ENCODE results near the gene IMMP2L. TPM values are rescaled to one million over a fixed set of nuclear protein-coding genes. Genes with fewer than 3 reads are reported as not detected.

Gene IMMP2L
- total and polyA plus RNA-seq, 4 donors: 7.3 to 21.1 (median 12.4) TPM

- H3K27me3 ChIP-seq (ENCODE audit: control insufficient read depth in 4 of 4, insufficient read depth in 4 of 4, low read length in 3 of 4): no peaks in the 10 kb centered on the region
- no peaks in the 10 kb centered on the region for H3K36me3 ChIP-seq (ENCODE audit: control insufficient read depth in 4 of 4, insufficient read depth in 3 of 4, low read depth in 1 of 4, low read length in 3 of 4)
- TF ChIP-seq NR2F2 (IDR thresholded peaks at IDR 0.05) (no peak), EGR1 (IDR thresholded peaks at IDR 0.05; ENCODE audit: low read depth in 2 of 2) (no peak), JUND (IDR thresholded peaks at IDR 0.05) (no peak), CTCF (IDR thresholded peaks at IDR 0.05; ENCODE audit: low read depth, low read length, missing input control) (no peak), SP1 (IDR thresholded peaks at IDR 0.05) (no peak), HNF4A (conservative IDR thresholded peaks at IDR 0.05) (no peak), FOXA2 (IDR thresholded peaks at IDR 0.05) (no peak)
- 79% methylated on average over 3 of the region's 3 CpGs for WGBS
- no peaks in the 10 kb centered on the region for H3K4me1 ChIP-seq (ENCODE audit: control insufficient read depth in 4 of 4, insufficient read depth in 4 of 4, low read length in 3 of 4)
- H3K9ac ChIP-seq (ENCODE audit: low read depth in 1 of 2, low read length in 2 of 2): no peak overlapping the region
- H3K4me3 ChIP-seq (ENCODE audit: low read depth in 1 of 3, low read length in 3 of 3): no peak overlapping the region
- H3K27ac ChIP-seq (ENCODE audit: low read depth in 1 of 2, low read length in 2 of 2): no peak overlapping the region
- DNase-seq (ENCODE audit: low spot score): no peak
- no peaks in the 10 kb centered on the region for H3K9me3 ChIP-seq (ENCODE audit: control insufficient read depth in 4 of 4, low read length in 3 of 4)
Observed at GRCh38 chr7:111413739-111414138, 148.6 kb downstream of the IMMP2L start.

- H3K4me1 ChIP-seq (ENCODE audit: control insufficient read depth in 4 of 4, insufficient read depth in 4 of 4, low read length in 3 of 4): no peaks in the 10 kb centered on the region
- H3K27ac ChIP-seq (ENCODE audit: low read depth in 1 of 2, low read length in 2 of 2): no peak overlapping the region
- TF ChIP-seq MAX (IDR thresholded peaks at IDR 0.05) (no peak), TAF1 (conservative IDR thresholded peaks at IDR 0.05) (no peak), NR2F2 (IDR thresholded peaks at IDR 0.05) (no peak), EGR1 (IDR thresholded peaks at IDR 0.05; ENCODE audit: low read depth in 2 of 2) (no peak), JUND (IDR thresholded peaks at IDR 0.05) (no peak), RXRA (IDR thresholded peaks at IDR 0.05) (no peak), ZBTB33 (IDR thresholded peaks at IDR 0.05) (no peak), YY1 (IDR thresholded peaks at IDR 0.05) (no peak), HNF4G (IDR thresholded peaks at IDR 0.05) (no peak), SP1 (IDR thresholded peaks at IDR 0.05) (no peak), CTCF (IDR thresholded peaks at IDR 0.05; ENCODE audit: low read depth, low read length, missing input control) (no peak), RAD21 (IDR thresholded peaks at IDR 0.05) (no peak), FOXA2 (IDR thresholded peaks at IDR 0.05) (no peak), ATF3 (IDR thresholded peaks at IDR 0.05) (no peak), REST (IDR thresholded peaks at IDR 0.05) (no peak), GABPA (IDR thresholded peaks at IDR 0.05 in 1 of 2, conservative IDR thresholded peaks at IDR 0.05 in 1 of 2) (no peak), HNF4A (conservative IDR thresholded peaks at IDR 0.05) (no peak)
- H3K4me3 ChIP-seq (ENCODE audit: low read depth in 1 of 3, low read length in 3 of 3): no peak overlapping the region
- no peaks in the 10 kb centered on the region for H3K36me3 ChIP-seq (ENCODE audit: control insufficient read depth in 4 of 4, insufficient read depth in 3 of 4, low read depth in 1 of 4, low read length in 3 of 4)
- H3K27me3 ChIP-seq (ENCODE audit: control insufficient read depth in 4 of 4, insufficient read depth in 4 of 4, low read length in 3 of 4): no peaks in the 10 kb centered on the region
- no peak for DNase-seq (ENCODE audit: low spot score)
- no peak overlapping the region for H3K9ac ChIP-seq (ENCODE audit: low read depth in 1 of 2, low read length in 2 of 2)
- H3K9me3 ChIP-seq (ENCODE audit: control insufficient read depth in 4 of 4, low read length in 3 of 4): no peaks in the 10 kb centered on the region
Observed at GRCh38 chr7:111410899-111411298, 151.4 kb downstream of the IMMP2L start.

Data from liver (tissue), 9 donors.